AG04449 (cell line): ENCODE data around the gene GALK2.

Experiments
- CTCF ChIA-PET: fragments of 350-600 bp; formaldehyde crosslinking; extraction: SDS; loops from one replicate; lab custom pipeline; 2021; ENCODE audit warnings: antibody characterized with exemption; lab: Yijun Ruan, JAX
- POLR2A ChIA-PET: fragments of 400-600, 350-600 bp; formaldehyde crosslinking; extraction: SDS; loops from one replicate; lab custom pipeline; 2020; ENCODE audit warnings: antibody characterized with exemption, inconsistent platforms; lab: Yijun Ruan, JAX
- DNase-seq: peaks from one replicate; pipeline ENCODE4 v3.0.0-alpha.2; 2010; ENCODE audit warnings: low read depth, low spot score
- H3K4me3 ChIP-seq: 2 replicates; pipeline ENCODE4 v1.5.1; 2011; ENCODE audit warnings: low read depth, mild to moderate bottlenecking, control low read depth, low read length
- CTCF ChIP-seq: IDR thresholded peaks from one replicate; pipeline ENCODE4 v1.5.1; 2011; ENCODE audit warnings: mild to moderate bottlenecking, moderate library complexity, low read length, control low read depth, inconsistent platforms; ENCODE audit not compliant: insufficient read depth; ENCODE audit errors: missing control alignments

The GALK2 gene

GRCh38 chr15:49235446-49236124 lies 65.5 kb downstream of the GALK2 start:
- no peak overlapping the region for H3K4me3 ChIP-seq
- peak; percentile 66 for TF ChIP-seq CTCF
- ChIA-PET POLR2A (interaction anchor here (0.7 kb wide), 1 partner anchor 200 kb away, joined by 4 read pairs; no protein-coding TSS in a partner anchor), CTCF (interaction anchor here (0.7 to 7.0 kb wide), 41 partner anchors 8 to 1080 kb away, joined by 3 to 184 read pairs (median 4); partner anchors contain the start of gene FGF7)
- DNase-seq: peak; percentile 59

GRCh38 chr15:49236869-49237268 lies 66.8 kb downstream of the GALK2 start:
- H3K4me3 ChIP-seq: no peak overlapping the region
- DNase-seq: no peak
- POLR2A ChIA-PET: no interaction called here
- CTCF ChIA-PET: interaction anchor here (0.8 to 7.0 kb wide), 18 partner anchors 9 to 908 kb away, joined by 3 to 184 read pairs (median 10); partner anchors contain the start of gene FGF7
- no peak for TF ChIP-seq CTCF

- POLR2A ChIA-PET: interaction anchor here (1.2 kb wide), 1 partner anchor 44 kb away, joined by 4 read pairs; no protein-coding TSS in a partner anchor
- DNase-seq: peak; percentile 49
- TF ChIP-seq CTCF: no peak
- CTCF ChIA-PET: interaction anchor here (0.6 to 7.0 kb wide), 9 partner anchors 180 to 1077 kb away, joined by 3 to 184 read pairs (median 3); partner anchors contain the start of gene FGF7
- H3K4me3 ChIP-seq: no peak overlapping the region
These were observed 68.3 kb downstream of the GALK2 start for GRCh38 chr15:49238342-49238741.

GRCh38 chr15:49239105-49239504 lies 69.1 kb downstream of the GALK2 start:
- H3K4me3 ChIP-seq: no peak overlapping the region
- ChIA-PET POLR2A (interaction anchor here (0.6 to 1.2 kb wide), 2 partner anchors 43 to 182 kb away, joined by 3 to 4 read pairs; no protein-coding TSS in a partner anchor), CTCF (interaction anchor here (0.7 to 7.0 kb wide), 6 partner anchors 182 to 816 kb away, joined by 3 to 184 read pairs (median 4); partner anchors contain the start of gene FGF7)
- no peak for TF ChIP-seq CTCF
- DNase-seq: no peak

GRCh38 chr15:49242820-49243219 lies 72.8 kb downstream of the GALK2 start:
- ChIA-PET POLR2A (interaction anchor here (0.8 kb wide), 1 partner anchor 180 kb away, joined by 3 read pairs; the partner anchor contains the start of gene FGF7), CTCF (interaction anchor here (1.1 to 5.1 kb wide), 6 partner anchors 8 to 767 kb away, joined by 3 to 46 read pairs (median 4); partner anchors contain the start of gene FGF7)
- no peak for DNase-seq
- no peak overlapping the region for H3K4me3 ChIP-seq
- no peak for TF ChIP-seq CTCF
